Endothelial cell of umbilical vein (primary cell): Measurements from ENCODE around the gene PPP2R2D. TPM values are rescaled to one million over a fixed set of nuclear protein-coding genes. Genes with fewer than 3 reads are reported as not detected.

Experiments used
- BruUV-seq: library from RNA; stranded (reverse); fragments of 400-500 nt; replicated peaks from 2 replicates; lab custom pipeline; 2021; lab: Mats Ljungman, UMichigan
- CTCF ChIA-PET: fragments of 300-600, 350-600 bp; sonication (Branson Sonifier 250); formaldehyde crosslinking; loops from one replicate; lab custom pipeline; 2021; ENCODE audit warnings: antibody characterized with exemption, inconsistent platforms; lab: Charles Lee
- POLR2A ChIA-PET: fragments of 300-600, 350-600 bp; sonication (Branson Sonifier 250); formaldehyde crosslinking; loops from one replicate; lab custom pipeline; 2021; ENCODE audit warnings: antibody characterized with exemption, inconsistent platforms; lab: Charles Lee
- DNase-seq: peaks from one replicate; pipeline ENCODE4 v3.0.0-alpha.2; 2011; ENCODE audit warnings: low read depth, low spot score
- FAIRE-seq: peaks from 2 replicates; lab custom pipeline; 2011; peaks lifted over from hg19 to GRCh38; lab: Jason Lieb, UNC
- H2AFZ ChIP-seq: 2 replicates; pipeline ENCODE4 v1.6.0; 2012; ENCODE audit warnings: low read depth, low read length, control low read depth, inconsistent platforms
- H3K27ac ChIP-seq: 2 replicates; pipeline ENCODE4 v1.5.1; 2011; ENCODE audit warnings: low read depth, mild to moderate bottlenecking, control low read depth, low read length, moderate library complexity; ENCODE audit not compliant: insufficient read depth
- H3K27me3 ChIP-seq, 2 experiments: 2 replicates each; pipeline versions ENCODE4 v1.6.0 to v1.6.1; 2011; ENCODE audit warnings: low read length in 2 of 2, mixed read lengths in 1 of 2; ENCODE audit not compliant: control insufficient read depth in 2 of 2, insufficient read depth in 2 of 2
- H3K36me3 ChIP-seq, 2 experiments: 2 replicates in 1 of 2; 3 replicates in 1 of 2; pipeline ENCODE4 v1.5.1; 2011; ENCODE audit warnings: low read length in 2 of 2, mild to moderate bottlenecking in 1 of 2, moderate library complexity in 1 of 2; ENCODE audit not compliant: control insufficient read depth in 2 of 2, insufficient read depth in 2 of 2; ENCODE audit errors: extremely low read depth in 1 of 2
- H3K4me1 ChIP-seq: 3 replicates; pipeline ENCODE4 v1.5.1; 2011; ENCODE audit warnings: mild to moderate bottlenecking, low read length; ENCODE audit not compliant: control insufficient read depth, insufficient read depth; ENCODE audit errors: extremely low read depth
- H3K4me2 ChIP-seq: 2 replicates; pipeline ENCODE4 v1.6.1; 2011; ENCODE audit warnings: low read length, control low read depth, mixed read lengths; ENCODE audit not compliant: insufficient read depth
- H3K4me3 ChIP-seq, 3 experiments: fragments of 200-600 bp in 1 of 3; sonication (generic), shearing (Covaris generic) in 1 of 3; replicated peaks in 1 of 3; 2 replicates each; pipeline ENCODE4 v1.5.1; 2011 to 2016; ENCODE audit warnings: control low read depth in 3 of 3, low read length in 3 of 3, mild to moderate bottlenecking in 2 of 3, inconsistent platforms in 1 of 3, low read depth in 1 of 3, moderate library complexity in 1 of 3; ENCODE audit not compliant: insufficient read depth in 1 of 3
- H3K79me2 ChIP-seq: 2 replicates; pipeline ENCODE4 v1.6.0; 2012; ENCODE audit warnings: low read length, inconsistent platforms; ENCODE audit not compliant: control insufficient read depth, insufficient read depth
- H3K9ac ChIP-seq: replicated peaks from 2 replicates; pipeline ENCODE3; 2011; ENCODE audit warnings: low read length, control low read depth; ENCODE audit not compliant: insufficient read depth; ENCODE audit errors: extremely low read depth
- H3K9me1 ChIP-seq: replicated peaks from 3 replicates; pipeline ENCODE4 v1.6.0; 2011; ENCODE audit warnings: mild to moderate bottlenecking, low read length; ENCODE audit not compliant: control insufficient read depth, insufficient read depth; ENCODE audit errors: extremely low read depth
- H3K9me3 ChIP-seq: replicated peaks from 2 replicates; pipeline ENCODE4 v1.5.1; 2012; ENCODE audit warnings: low read length, inconsistent platforms; ENCODE audit not compliant: control insufficient read depth, insufficient read depth
- H4K20me1 ChIP-seq: replicated peaks from 2 replicates; pipeline ENCODE3; 2011; ENCODE audit warnings: mild to moderate bottlenecking, low read length; ENCODE audit not compliant: control insufficient read depth, insufficient read depth; ENCODE audit errors: extremely low read depth
- CTCF ChIP-seq, 2 donors: IDR thresholded peaks; 1 replicate in 1 of 2; 2 replicates in 1 of 2; pipeline ENCODE4 v1.5.1; 2011; ENCODE audit warnings: low read length in 2 of 2, mild to moderate bottlenecking in 2 of 2, moderate library complexity in 2 of 2, control low read depth in 1 of 2, inconsistent platforms in 1 of 2, low read depth in 1 of 2; ENCODE audit not compliant: insufficient read depth in 1 of 2; ENCODE audit errors: extremely low read depth in 1 of 2
- EZH2 ChIP-seq: IDR thresholded peaks from 2 replicates; pipeline ENCODE4 v1.6.1; 2012; ENCODE audit warnings: borderline replicate concordance, low read depth, mild to moderate bottlenecking, moderate library complexity, low read length, inconsistent platforms; ENCODE audit not compliant: severe bottlenecking
- FOS ChIP-seq: IDR thresholded peaks from 2 replicates; pipeline ENCODE4 v1.6.1; 2011; ENCODE audit warnings: mild to moderate bottlenecking, low read length, moderate library complexity, borderline replicate concordance; ENCODE audit not compliant: insufficient read depth
- GATA2 ChIP-seq: IDR thresholded peaks from 2 replicates; pipeline ENCODE4 v1.7.0; 2011; ENCODE audit warnings: low read depth, mild to moderate bottlenecking, moderate library complexity, mixed read lengths, low read length; ENCODE audit not compliant: insufficient read length, insufficient read depth
- JUN ChIP-seq: IDR thresholded peaks from 2 replicates; pipeline ENCODE4 v1.6.1; 2011; ENCODE audit warnings: borderline replicate concordance, low read depth; ENCODE audit not compliant: insufficient read length, insufficient read depth
- MAX ChIP-seq: IDR thresholded peaks from 2 replicates; pipeline ENCODE4 v1.6.1; 2011; ENCODE audit not compliant: insufficient read depth, insufficient read length
- MYC ChIP-seq: IDR thresholded peaks from one replicate; pipeline ENCODE4 v1.6.1; 2011; ENCODE audit warnings: mild to moderate bottlenecking, low read depth, low read length
- POLR2A ChIP-seq: IDR thresholded peaks from 2 replicates; pipeline ENCODE4 v1.6.1; 2012; ENCODE audit warnings: low read depth, mild to moderate bottlenecking, control low read depth, low read length
- POLR2AphosphoS5 ChIP-seq: IDR thresholded peaks from 2 replicates; pipeline ENCODE4 v1.6.1; 2012; ENCODE audit warnings: low read depth, mild to moderate bottlenecking, control low read depth, low read length, moderate library complexity; ENCODE audit not compliant: insufficient read depth
- dilution Hi-C: fragments of 300-500 bp; cut with MboI; formaldehyde crosslinking; loops from one replicate; pipeline ENCODE4 v1.15.0; 2019; ENCODE audit warnings: low sequenced_read_pairs; ENCODE audit not compliant: extremely low pct_ligation_motif_present
- intact Hi-C: fragments of 100-400 bp; cut with micrococcal nuclease; formaldehyde crosslinking; loops from one replicate; pipeline ENCODE4 v1.10.0; 2022
- polyA plus RNA-seq, 4 experiments: library from polyadenylated mRNA; depleted of rRNA in 3 of 4; stranded (reverse) in 3 of 4; unstranded in 1 of 4; fragments of >200 nt; gene quantifications; 2 replicates each; pipeline versions ENCODE4 v1.2.1 to v1.2.3, GENCODE V29; 2011 to 2012; ENCODE audit warnings: missing spikeins in 1 of 4
- total RNA-seq: library from RNA; stranded (reverse); gene quantifications from 2 replicates; pipeline ENCODE4 v1.2.3, GENCODE V29; 2021

The PPP2R2D gene
- total and polyA plus RNA-seq, 2 donors (not counting 3 experiments of a cell fraction or from before 2014, with no cell fraction given): 29.9 to 36.3 TPM

GRCh38 chr10:131905603-131906268 lies 4.9 kb downstream of the PPP2R2D start:
- FAIRE-seq: no peak
- peaks cover 19% of the 10 kb centered on the region for H3K4me1 ChIP-seq
- no peak overlapping the region for H3K4me3 ChIP-seq
- peaks cover 92% of the 10 kb centered on the region for H3K79me2 ChIP-seq
- H3K9me3 ChIP-seq: no peaks in the 10 kb centered on the region
- H4K20me1 ChIP-seq: peaks cover 2% of the 10 kb centered on the region
- intact Hi-C loops: no loop called here
- H3K9me1 ChIP-seq: no peaks in the 10 kb centered on the region
- H3K9ac ChIP-seq: no peak overlapping the region
- POLR2A ChIA-PET: no interaction called here
- H3K27me3 ChIP-seq: no peaks in the 10 kb centered on the region
- TF ChIP-seq CTCF (IDR thresholded peaks at IDR 0.05; ENCODE audit: extremely low read depth in 1 of 2, insufficient read depth in 1 of 2, low read depth in 1 of 2, low read length in 2 of 2) (no peak), EZH2 (no peak), JUN (no peak), MYC (no peak), MAX (no peak), FOS (no peak), POLR2A (no peak), GATA2 (no peak), POLR2AphosphoS5 (no peak)
- DNase-seq: no peak
- CTCF ChIA-PET: interaction anchor here (1.0 to 5.8 kb wide), 5 partner anchors 20 to 118 kb away, joined by 3 to 38 read pairs (median 3); no protein-coding TSS in a partner anchor
- peaks cover 0 to 10% of the 10 kb centered on the region in 2 experiments for H3K36me3 ChIP-seq
- no peak overlapping the region for H2AFZ ChIP-seq
- dilution Hi-C loops: no loop called here
- no peak overlapping the region for H3K4me2 ChIP-seq
- H3K27ac ChIP-seq: no peak overlapping the region
- no TSS peak for BruUV-seq
